Activated T-cell treated with anti-CD3 and anti-CD28 coated beads, Interleukin-2, amount 50 U/mL, for 1 hour (primary cell): ENCODE measurements around the gene HGS.

ENCODE experiments used
- DNase-seq: peaks from one replicate; pipeline ENCODE4 v3.0.0-alpha.2; 2020

The HGS gene

GRCh38 chr17:81707725-81708646 lies 24.2 kb downstream of the HGS start:
- DNase-seq: no peak

DNA sequence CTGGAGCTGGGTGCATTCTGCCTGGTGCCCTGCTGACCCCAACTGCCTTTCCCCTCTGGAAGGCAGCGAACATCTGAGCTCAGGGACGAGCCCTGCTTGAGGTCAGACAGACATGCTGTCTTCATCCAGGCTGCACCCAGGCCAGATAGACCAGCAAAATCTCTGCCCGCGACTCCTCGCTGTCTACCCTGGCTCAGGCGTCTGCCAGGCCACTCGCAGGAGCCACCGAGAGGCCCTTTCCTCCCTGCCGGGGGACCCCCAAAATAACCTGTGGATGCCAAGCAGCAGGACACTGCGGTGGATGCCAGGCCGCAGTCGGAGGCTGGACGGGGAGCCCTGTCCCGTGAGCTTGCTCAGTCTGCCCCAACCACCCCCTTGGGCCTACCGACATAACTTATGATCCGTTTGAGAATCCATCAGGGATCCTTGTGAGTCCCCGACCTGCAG lies 25.0 kb downstream of the HGS start:
- no peak for DNase-seq

DNA sequence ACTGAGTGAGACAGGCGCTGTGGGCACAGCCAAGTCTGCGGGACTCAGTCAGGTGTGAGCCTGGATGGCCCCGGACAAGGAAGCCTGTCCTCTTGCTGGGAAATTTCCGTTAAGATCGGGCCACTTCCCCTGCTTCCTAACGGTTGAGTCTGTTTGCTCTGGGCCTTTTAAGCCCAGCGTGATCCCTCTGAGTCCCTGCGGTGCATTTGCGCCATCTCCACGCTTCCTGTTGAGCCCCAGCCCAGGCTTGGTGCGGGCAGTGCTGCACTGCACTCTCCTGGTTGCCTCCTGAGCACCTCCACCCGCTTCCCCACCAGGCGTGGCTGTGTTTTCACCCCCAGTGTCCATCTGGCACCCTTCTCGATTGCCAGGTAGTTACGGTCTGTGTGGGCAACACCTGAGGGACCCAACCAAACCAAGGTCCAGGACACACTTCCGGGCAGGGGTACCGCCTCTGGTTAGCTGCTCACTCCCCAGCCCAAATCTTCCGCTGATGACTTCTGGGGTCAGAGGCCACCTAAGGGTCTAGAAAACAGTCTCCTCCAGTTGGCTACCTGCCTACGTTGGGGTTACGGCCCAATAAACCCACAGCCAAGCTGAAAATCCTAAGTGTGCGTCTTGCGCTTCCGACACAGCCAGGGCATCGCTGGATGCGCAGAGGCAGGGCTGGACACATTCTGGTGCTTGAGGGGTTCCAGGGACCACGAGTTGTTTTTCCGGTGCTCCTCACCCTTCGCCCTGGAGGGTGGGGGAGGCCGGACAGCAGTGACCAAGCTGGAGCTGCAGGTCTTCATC lies 26.9 kb downstream of the HGS start:
- DNase-seq: no peak

- peak; percentile 86 for DNase-seq
These were observed 28.1 kb downstream of the HGS start, which contains the start of gene SLC25A10 for GRCh38 chr17:81711814-81712467. TSS of gene SLC25A10 (plus strand) at chr17:81712284. CDS start at chr17:81712427, 143 bp downstream.

DNA sequence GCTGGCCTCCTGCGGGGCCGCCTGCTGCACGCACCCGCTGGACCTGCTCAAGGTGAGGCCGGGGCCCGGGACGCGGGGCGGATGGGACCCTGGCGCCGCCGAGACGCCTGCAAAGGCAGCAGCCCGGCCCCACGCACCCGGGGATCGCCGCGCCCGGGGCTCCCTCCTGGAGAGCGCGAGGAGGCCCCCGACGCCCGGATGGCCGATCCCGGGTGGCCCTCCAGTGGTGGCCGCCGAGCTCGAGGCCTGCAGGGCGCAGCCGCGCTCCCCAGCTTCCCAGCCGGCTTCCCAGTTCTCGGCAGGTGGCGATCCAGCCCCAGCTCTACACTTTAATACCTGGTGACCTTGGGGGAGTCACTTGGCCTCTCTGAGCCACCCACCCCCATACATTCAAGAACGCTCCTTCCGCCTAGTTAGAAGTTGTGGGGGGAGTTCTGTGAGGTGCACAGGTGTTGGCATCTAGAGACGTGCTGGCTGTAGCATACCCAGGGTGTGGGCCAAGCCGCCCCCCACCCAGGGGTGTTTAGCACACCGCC lies 28.7 kb downstream of the HGS start:
- DNase-seq: no peak

- no peak for DNase-seq
These were observed 29.3 kb downstream of the HGS start for GRCh38 chr17:81713004-81713555.

DNA sequence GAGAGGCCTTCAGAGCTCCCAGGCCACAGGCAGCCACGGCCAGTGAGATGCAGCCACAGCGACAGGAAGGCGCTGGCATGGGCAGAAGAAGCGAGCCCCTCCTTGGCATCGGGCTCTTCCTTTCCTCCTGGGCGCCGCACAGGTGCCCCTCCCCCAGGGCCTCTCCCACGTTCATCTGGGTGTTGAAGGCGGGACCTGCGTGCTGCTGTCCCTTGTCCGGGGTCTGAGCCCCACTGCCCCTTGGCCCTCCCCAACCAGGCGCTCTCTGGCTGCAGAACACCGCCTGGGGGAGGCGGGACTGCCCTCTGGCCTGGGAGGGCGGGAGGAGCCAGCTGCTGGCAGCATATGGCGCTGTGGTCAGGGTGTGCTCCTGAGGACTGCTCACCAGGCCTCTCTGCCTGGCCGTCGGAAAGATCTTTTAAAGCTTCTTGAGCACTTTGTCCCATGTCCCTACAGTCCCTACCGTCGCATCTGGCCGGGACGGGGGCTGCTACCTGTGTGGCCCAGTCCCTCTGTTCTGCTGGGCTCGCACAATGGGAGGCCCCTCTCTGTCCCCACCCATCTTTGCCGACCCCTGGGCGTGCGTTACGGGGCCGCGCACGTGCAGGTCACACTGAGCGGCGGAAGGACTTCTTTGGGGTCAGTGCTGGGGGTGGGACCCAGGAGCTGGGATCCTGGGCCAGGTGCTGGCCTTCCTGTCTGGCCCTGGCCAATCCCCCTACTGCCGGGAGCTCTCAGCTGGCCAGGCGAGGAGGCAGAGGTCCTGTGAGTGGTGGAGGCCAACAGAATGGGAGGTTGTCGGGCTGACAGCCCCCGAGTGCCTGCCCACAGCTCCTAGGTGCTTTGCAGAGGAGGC lies 30.0 kb downstream of the HGS start:
- DNase-seq: no peak

- DNase-seq: no peak
These were observed 30.7 kb downstream of the HGS start for GRCh38 chr17:81714412-81715106.

- no peak for DNase-seq
These were observed 31.5 kb downstream of the HGS start for GRCh38 chr17:81715107-81715871.

DNA sequence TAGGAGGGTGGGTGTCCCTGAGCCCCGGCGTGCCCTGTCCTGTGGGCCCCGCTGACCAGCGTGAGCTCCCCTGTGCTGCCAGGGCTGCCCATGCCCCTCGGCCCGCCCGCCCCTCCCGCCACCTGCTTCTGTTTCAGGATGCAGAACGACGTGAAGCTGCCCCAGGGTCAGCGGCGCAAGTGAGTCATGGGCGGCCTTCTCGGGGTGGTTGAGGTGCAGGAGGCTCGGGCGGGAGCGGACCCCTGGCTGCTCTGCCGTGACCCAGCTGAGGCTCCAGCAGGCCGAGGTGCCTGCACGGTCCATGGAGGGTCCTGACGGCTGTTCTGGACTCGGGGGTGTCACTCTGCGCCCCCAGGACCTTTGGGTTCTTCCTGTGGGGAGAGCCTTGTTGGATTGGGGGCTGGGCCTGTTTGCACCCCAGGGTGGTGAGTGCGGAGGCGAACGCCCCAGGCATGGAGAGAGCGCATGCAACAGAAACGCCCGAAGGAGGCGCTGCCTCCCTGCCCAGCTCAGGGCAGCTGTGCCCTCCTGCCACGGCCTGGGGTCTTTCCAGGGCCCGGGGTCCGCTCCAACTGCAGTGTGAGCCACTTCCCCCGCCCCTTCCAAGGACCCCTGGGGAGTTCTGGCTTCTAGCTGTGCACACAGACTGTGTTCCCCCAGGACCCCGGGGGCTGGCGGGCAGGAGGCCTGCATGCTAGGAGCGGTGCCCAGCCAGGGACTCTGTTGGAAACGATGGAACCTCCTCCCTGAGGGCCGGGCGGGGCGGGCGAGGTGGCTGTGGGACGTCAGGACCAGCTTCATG lies 32.3 kb downstream of the HGS start:
- no peak for DNase-seq

- no peak for DNase-seq
These were observed 32.8 kb downstream of the HGS start for GRCh38 chr17:81716674-81716996.

DNA sequence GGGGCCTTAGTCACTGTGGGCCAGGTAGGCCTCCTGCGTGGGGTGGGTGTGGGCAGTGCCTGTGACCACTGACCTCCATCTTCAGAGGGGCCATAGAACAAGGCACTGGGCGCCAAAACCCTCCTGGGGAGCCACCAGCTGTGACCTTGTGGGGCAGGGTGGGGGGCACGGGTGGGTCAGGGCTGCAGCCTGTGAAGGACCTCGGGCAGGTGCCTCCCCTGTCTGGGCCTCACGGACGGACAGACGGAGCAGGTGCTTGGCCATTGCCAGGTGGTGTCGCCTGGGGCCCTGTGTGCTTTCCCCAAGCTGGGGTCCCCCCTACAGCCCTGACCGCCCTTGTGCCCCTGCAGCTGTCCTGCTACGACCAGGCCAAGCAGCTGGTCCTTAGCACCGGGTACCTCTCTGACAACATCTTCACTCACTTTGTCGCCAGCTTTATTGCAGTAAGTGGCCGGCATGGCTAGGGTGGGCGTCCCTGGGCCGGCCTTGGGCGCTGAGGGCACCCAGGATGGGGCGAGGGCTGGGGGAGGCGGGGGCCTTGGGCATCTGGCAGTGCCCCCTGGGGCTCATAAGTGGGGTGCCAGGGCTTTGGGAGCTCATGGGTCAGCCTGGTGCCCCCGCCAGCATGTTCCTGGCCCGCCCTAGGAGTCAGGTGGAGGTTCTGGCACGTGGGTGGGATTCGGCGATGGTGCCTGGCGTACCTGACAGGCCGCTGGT lies 33.4 kb downstream of the HGS start:
- DNase-seq: no peak

DNA sequence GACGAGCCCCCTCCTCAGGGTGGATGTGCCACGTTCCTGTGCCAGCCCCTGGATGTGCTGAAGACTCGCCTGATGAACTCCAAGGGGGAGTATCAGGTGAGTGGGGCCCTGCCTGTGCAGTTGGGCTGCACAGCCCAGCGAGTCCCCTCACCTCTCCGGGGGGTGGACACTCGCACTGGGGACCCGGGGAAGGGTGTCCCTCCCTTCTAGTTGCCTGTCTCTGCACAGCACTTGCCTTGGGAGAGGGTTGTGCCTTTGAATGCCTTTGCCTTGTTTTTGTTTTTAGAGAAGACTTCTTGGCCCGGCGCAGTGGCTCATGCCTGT lies 33.9 kb downstream of the HGS start:
- no peak for DNase-seq

DNA sequence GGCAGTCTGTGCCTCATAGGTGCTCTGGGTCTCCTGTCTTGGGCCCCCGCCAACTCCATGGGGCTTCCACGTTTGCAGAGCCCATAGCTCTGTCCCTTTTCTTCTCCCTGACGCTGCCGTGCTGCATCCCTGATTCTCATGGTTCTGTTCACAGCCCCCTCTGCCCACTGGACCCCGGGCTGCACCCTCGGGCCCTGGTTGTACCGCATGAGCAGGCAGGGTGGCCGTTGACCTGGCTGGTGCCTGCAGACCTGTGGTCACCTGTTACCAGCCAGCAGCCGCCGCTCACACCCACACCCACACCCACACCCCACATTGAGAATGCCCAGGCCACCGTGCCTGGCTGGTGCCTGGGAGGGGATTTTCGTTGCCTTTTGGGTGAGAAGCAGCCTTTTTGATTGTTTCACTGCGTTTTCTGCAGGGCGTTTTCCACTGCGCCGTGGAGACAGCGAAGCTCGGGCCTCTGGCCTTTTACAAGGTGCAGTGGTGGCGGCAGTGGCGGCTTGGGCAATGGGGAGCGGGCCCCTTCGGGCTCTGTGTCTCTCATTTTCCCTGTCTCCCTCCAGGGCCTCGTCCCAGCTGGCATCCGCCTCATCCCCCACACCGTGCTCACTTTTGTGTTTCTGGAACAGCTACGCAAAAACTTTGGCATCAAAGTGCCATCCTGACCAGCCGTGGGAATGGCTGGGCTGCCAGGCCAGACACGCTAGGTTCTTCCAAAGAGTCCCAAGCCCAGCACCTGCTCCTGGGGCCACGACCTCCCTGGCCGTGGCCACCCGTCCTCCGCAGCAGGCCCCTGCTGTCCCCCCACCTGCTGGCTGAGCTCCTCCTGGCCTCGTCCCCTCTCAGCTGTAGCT lies 35.8 kb downstream of the HGS start:
- no peak for DNase-seq

DNA sequence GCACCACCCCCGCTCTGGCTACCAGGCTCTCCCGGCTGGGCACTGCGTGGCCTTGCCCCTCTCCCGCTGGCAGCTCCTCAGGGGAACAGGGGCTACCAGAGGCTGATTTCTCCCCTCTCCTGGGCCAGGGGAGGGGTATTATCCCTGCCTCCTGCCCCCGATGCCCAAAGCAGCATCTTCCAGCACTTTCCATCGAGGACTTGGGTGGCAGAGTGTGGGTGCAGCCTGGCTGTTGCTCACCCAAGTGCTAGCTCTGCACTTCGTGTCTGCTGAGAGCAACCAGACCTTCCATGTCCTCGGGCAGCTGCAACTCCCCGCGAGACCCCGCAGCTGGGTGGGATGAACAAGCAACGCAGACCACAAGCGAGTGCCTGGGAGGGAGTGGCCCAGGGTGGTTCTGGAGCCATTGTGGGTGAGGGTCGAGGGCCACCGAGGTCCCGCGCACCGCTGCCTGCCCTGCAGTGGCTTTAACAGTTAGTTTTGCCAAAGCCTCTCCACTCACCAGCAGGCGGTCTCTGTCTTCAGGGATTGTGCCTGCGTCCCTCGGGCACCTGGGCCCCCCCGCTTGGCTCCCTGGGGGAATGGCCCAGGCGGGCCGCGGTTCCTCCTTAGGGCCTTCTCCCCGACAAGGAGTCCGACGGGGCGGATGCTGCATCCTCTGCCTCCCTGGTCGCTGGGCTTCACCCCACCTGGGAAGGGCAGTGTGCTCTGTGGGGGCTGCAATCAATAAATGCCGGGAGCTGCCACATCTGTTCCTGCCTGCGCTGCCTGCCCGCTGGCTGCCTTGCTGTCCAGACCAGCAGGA lies 36.7 kb downstream of the HGS start:
- no peak for DNase-seq

- no peak for DNase-seq
These were observed 38.6 kb downstream of the HGS start for GRCh38 chr17:81722184-81723120.
